HG02938 (cell line): Measurements from ENCODE around the gene CACNG8.

Source experiments
- ATAC-seq: cut with Tn5 transposase; IDR thresholded peaks from one replicate; pipeline ENCODE4 v1.9.1; 2021; ENCODE audit warnings: mild to moderate bottlenecking, moderate library complexity; ENCODE audit not compliant: unreplicated experiment

The CACNG8 gene

DNA sequence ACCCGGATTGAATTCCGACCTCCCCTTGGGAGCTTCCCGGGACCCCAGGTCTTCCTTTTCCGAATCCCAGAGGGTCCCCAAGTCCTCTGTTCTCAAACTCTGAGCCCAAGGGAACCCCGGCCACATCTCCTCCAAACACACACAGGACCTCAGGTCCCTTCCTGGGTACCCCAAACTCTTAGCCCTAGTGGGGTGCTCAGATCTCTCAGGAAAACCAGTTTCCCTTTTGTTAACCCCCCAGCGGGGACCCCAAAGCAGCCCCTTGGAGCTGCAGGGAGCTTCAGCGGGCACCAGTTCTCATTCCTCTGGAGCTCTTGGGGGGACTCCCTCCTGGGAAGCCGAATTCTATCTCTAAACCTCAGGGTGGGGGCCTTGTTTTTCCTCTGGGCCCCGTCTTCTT lies 29.5 kb downstream of the CACNG8 start:
- no peak for ATAC-seq

DNA sequence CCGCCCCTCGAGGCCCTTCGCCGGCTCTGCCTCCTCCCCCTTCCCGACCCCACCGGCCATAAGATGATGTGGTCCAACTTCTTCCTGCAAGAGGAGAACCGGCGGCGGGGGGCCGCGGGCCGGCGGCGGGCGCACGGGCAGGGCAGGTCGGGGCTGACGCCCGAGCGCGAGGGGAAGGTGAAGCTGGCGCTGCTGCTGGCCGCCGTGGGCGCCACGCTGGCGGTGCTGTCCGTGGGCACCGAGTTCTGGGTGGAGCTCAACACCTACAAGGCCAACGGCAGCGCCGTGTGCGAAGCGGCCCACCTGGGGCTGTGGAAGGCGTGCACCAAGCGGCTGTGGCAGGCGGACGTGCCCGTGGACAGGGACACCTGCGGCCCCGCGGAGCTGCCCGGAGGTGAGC lies 30.1 kb downstream of the CACNG8 start:
- no peak for ATAC-seq

DNA sequence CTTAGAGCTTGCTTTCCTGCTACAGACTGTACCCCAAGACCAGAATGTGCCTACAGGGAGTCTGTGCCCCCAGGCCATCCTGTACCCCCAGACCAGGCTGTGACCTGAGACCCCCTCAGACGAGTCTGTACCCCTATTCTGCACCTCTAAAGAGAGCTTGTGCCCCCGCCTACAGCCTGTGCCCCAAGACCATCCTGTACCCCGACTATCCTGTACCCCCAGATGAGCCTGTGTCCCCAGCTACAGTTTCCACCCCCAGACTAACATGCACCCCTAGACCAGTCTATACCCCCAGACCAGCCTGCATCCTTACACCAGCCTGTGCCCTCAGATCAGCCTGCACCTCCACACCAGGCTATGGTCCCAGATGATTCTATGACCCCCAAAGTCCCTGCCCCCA lies 30.7 kb downstream of the CACNG8 start:
- ATAC-seq: no peak

GRCh38 chr19:53994811-53995210 lies 32.1 kb downstream of the CACNG8 start:
- no peak for ATAC-seq

DNA sequence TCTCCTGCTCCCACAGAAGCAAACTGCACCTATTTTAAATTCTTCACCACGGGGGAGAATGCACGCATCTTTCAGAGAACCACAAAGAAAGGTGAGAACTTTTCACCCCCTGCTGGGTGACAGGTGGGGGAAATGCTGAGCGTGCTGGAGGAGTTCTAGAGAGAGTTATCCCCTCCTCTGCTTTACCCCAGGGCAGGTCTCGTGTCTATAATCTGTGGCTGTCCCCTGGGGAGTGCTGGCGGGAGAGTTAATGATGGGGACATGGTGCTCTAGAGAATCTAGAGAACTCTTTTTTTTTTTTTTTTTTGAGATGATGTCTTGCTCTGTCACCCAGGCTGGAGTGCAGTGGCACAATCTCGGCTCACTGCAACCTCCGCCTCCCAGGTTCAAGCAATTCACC lies 35.5 kb downstream of the CACNG8 start:
- ATAC-seq: no peak

DNA sequence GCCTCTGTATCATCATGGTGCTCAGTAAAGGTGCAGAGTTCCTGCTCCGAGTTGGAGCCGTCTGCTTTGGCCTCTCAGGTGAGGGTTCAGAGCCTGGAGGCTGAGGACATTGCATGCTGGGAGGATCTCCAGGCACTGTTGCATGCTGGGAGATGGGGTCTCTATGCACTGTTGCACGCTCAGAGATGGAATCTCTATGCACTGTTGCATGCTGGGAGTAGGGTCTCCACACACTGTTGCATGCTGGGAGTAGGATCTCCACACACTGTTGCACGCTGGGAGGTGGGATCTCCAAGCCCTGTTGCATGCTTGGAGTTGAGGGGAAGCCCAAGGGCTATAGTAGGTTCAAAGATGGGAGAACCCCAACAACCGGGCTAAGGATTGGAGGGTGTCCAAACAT lies 37.0 kb downstream of the CACNG8 start:
- no peak for ATAC-seq

- ATAC-seq: no peak
These were observed 38.8 kb downstream of the CACNG8 start for GRCh38 chr19:54001496-54001895.

GRCh38 chr19:54002495-54003315 lies 40.0 kb downstream of the CACNG8 start:
- no peak for ATAC-seq

DNA sequence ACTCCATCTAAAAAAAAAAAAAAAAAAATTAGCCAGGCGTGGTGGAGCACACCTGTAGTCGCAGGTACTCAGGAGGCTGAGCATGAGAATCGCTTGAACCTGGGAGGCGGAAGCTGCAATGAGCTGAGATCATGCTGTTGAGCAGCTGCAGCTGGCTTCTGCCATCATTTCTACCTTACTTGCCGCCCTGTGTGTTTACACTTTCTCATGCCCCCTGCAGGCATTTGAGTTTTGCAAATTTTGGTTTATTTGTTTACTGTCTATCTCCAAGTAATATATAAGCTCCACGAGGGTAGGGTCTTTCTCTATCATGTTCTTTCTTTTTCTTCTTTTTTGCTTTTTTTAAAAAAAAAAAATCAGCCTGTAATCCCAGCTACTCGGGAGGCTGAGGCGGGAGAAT lies 46.7 kb downstream of the CACNG8 start:
- no peak for ATAC-seq

DNA sequence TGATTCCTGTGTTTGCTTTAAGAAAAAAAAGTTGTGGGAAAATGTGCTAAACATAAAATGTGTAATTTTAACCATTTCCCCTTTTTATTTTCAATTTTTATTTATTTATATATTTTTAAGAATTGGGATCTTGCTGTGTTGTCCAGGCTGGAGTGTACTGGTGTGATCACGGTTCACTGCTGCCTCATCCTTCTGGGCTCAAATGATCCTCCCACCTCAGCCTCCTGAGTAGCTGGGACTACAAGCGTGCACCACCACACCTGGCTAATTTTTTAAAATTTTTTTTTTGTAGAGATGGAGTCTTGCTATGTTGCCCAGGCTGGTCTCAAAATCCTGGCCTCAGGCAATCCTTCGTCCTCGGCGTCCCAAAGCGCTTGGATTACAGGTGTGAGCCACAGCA lies 47.7 kb downstream of the CACNG8 start:
- ATAC-seq: no peak

DNA sequence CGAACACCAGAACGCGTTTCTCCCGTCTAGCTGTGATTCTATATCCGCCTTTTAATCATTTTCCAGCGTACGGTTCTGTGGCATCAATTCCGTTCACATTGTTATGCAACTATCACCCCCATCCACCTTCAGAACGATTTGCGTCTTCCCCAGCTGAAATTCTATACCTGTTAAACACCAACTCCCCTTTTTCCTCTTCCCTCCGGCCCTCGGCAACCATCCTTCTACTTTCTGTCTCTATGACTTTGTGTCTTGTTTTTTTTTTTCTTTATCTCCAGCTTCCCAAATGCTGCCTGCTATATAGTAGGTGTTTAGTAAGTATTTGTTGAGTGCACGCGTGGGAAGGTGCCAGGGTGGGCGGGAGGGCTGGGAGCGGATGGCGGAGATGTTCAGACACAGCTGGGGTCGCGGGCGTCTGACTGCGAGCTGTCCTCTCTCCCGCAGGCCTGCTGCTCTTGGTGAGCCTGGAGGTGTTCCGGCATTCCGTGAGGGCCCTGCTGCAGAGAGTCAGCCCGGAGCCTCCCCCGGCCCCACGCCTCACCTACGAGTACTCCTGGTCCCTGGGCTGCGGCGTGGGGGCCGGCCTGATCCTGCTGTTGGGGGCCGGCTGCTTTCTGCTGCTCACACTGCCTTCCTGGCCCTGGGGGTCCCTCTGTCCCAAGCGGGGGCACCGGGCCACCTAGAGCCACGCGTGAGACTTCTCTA lies 48.9 kb downstream of the CACNG8 start:
- no peak for ATAC-seq

GRCh38 chr19:54013866-54014265 lies 51.1 kb downstream of the CACNG8 start:
- no peak for ATAC-seq

DNA sequence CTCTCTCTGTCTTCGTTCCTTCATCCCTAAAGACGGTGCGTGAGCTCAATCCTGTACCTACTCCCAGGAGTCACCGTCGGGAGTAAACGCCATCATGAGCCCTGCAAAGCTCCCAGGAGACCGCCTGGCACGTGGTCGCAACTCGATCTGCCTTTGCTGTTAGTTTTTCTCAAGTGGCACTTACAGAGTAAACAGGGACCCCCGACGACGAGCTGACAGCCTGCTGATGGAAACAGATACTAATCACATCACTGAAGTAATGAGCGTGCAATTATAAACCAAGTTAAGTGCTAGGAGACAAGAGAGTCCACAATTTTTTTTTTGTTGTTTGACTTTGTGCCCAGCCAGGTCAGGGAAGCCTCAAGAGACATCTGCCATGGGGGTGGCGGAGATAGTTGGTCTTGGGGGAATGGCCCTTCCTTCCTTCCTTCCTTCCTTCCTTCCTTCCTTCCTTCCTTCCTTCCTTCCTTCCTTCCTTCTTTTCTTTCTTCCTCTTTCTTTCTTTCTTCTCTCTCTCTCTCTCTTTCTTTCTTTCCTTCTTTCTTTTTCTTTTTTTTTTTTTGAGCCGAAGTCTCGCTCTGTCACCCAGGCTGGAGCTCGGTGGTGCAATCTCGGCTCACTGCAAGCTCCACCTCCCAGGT lies 52.3 kb downstream of the CACNG8 start:
- ATAC-seq: no peak

DNA sequence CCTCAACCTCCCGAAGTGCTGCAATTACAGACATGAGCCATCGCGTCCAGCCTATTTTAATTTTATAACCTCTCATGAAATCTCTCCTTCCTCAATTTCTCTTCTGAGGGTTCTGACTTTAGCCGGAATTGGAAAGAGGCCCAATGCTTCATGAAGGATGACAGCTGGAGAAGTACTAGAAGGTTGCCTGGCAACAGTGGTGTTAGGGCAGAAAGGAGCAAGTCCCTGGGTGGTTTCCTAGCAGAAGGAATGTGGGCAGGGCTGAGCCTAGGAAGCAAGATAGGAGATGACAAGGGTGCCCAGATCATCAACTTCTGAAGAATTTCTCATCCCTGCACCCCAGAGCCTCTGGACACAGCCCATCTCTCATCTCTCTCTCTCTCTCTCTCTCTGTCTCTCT lies 54.5 kb downstream of the CACNG8 start:
- no peak for ATAC-seq

- ATAC-seq: no peak
These were observed 58.6 kb downstream of the CACNG8 start for GRCh38 chr19:54021363-54021762.

GRCh38 chr19:54021932-54022331 lies 59.2 kb downstream of the CACNG8 start:
- no peak for ATAC-seq

DNA sequence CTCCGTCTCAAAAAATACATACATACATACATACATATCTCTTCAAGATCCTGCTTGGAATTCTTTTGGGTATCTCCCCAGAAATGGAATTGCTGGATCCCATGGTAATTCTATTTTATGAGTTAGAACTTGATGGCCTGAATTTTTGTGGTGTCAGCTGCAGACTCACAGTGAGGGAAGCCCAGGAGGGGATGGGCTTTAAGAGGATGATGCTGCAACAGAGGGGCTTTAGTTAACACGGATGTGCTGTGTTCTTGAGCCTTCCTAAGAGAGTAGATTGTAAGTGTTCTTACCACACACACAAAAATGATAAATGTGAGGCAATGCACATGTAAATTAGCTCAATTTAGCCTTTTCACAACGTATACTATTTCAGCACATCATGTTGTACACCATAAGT lies 60.5 kb downstream of the CACNG8 start:
- no peak for ATAC-seq

- ATAC-seq: no peak
These were observed 61.9 kb downstream of the CACNG8 start for GRCh38 chr19:54024660-54025059.

GRCh38 chr19:54026656-54027055 lies 63.9 kb downstream of the CACNG8 start:
- no peak for ATAC-seq

DNA sequence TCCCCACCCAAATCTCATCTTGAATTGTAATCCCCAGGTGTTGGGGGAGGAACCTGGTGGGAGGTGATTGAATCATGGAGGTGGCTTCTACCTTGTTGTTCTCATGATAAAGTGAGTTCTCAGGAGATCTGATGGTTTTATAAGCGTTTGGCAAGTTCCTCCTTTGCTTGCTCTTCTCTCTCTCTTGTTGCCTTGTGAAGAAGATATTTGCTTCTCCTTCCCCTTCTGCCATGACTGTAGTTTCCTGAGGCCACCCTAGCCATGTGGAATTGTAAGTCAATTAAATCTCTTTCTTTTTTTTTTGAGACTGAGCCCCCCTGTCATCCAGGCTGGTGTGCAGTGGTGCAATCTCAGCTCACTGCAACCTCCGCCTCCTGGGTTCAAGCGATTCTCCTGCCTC lies 66.6 kb downstream of the CACNG8 start:
- ATAC-seq: no peak

DNA sequence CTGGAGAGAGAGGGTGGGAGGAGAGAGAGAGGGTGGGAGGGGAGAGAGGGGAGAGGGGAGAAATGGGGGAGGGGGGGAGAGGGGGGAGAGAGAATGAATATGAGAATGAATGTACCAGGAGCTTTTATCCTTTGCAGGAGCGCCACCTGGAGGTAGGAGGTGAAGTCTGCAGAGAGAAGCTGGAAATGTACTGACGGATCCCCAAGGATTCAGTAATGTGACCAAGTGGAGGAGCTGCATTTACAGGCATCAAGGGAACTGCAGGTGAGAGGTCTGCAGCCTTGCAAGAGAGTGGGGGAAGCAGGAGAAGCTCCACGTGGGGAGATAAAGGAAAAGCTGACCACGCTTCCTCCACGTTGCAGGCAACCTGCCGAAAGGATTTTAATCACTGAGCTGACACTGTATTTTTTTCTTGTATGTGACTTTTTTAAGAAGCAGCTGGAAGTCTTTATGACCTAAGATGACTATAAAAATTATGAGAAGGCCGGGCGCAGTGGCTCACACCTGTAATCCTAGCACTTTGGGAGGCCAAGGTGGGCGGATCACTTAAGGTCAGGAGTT lies 67.3 kb downstream of the CACNG8 start:
- ATAC-seq: no peak
